Breast epithelium (tissue), 4 donors: ENCODE data around the gene ROR2. TPM values are rescaled to one million over a fixed set of nuclear protein-coding genes. Genes with fewer than 3 reads are reported as not detected.

Experiments
- DNase-seq, 2 donors: peaks; one replicate each; pipeline ENCODE4 v3.0.0-alpha.2; 2019; ENCODE audit warnings: low spot score in 2 of 2
- H3K27ac ChIP-seq, 2 donors: fragments of 200-600 bp; sonication (generic) in 1 of 2; one replicate each; pipeline ENCODE4 v1.5.1; 2016 to 2019; ENCODE audit warnings: mild to moderate bottlenecking in 1 of 2
- H3K27me3 ChIP-seq, 2 donors: fragments of 200-600 bp; sonication (generic) in 1 of 2; one replicate each; pipeline versions ENCODE4 v1.5.1 to v1.6.0; 2017 to 2019; ENCODE audit warnings: control low read depth in 1 of 2, mild to moderate bottlenecking in 1 of 2
- H3K36me3 ChIP-seq: fragments of 200-600 bp; one replicate; pipeline ENCODE4 v1.5.1; 2019
- H3K4me1 ChIP-seq, 2 donors: fragments of 200-600 bp; sonication (generic); one replicate each; pipeline ENCODE4 v1.5.1; 2016 to 2019; ENCODE audit warnings: control low read depth in 1 of 2
- H3K4me3 ChIP-seq, 3 donors: fragments of 200-600 bp; sonication (generic); 1 replicate in 2 of 3; 2 replicates in 1 of 3; pipeline ENCODE4 v1.5.1; 2016 to 2019; ENCODE audit warnings: mild to moderate bottlenecking in 3 of 3, moderate library complexity in 2 of 3
- H3K9me3 ChIP-seq, 2 donors: fragments of 200-600 bp; sonication (generic) in 1 of 2; one replicate each; pipeline ENCODE4 v1.5.1; 2016 to 2019; ENCODE audit warnings: control low read depth in 1 of 2
- POLR2A ChIP-seq: fragments of 450-650 bp; IDR thresholded peaks from one replicate; pipeline ENCODE4 v1.6.1; 2016; ENCODE audit warnings: antibody characterized with exemption, mild to moderate bottlenecking, moderate library complexity
- POLR2AphosphoS5 ChIP-seq, 3 donors: sonication (generic); formaldehyde crosslinking; IDR thresholded peaks; one replicate each; pipeline ENCODE4 v1.6.1; 2017; ENCODE audit warnings: antibody characterized with exemption in 3 of 3
- intact Hi-C: fragments of 100-400 bp; cut with DNase I; formaldehyde crosslinking; loops from one replicate; pipeline ENCODE4 v1.15.1; 2023; ENCODE audit warnings: low total_unique reads
- total RNA-seq, 3 donors: library from RNA; depleted of rRNA; stranded (reverse); fragments of >200 nt; gene quantifications; one replicate each; pipeline ENCODE4 v1.1.0, GENCODE V29; 2016
- TF ChIP-seq, protein P1 (sequence below), 3 donors: fragments of 450-650 bp; IDR thresholded peaks; one replicate each; pipeline ENCODE4 v1.5.1; 2016 to 2017; ENCODE audit warnings: antibody characterized with exemption in 3 of 3, mild to moderate bottlenecking in 3 of 3, moderate library complexity in 3 of 3

Gene ROR2
- total RNA-seq, 3 donors from 2014 or later, result 2.1 to 25.6 (median 10.2) TPM

DNA sequence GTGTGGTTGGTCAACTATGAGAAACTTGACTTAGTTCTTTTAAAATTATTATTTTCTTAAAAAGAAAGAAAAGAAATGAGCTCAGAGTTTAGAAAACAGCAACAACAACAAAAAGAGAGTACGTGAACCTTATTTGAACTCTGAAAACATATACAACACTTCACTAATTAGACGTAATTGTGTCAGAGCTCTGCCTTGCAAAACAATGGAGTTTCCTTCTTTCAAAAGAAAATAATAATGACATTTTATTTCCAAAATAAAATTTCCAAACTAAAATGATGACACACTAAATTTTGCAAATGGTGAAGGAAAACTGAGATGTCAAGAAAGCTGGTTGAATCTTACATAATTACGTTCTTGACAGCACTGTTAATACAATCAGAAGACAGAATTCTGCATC is 15.4 kb downstream of the ROR2 start:
- Histone ChIP-seq H3K4me1 (no peaks in the 10 kb centered on the region), H3K4me3 (no peak overlapping the region), H3K27ac (no peak overlapping the region), H3K36me3 (no peaks in the 10 kb centered on the region), H3K27me3 (no peaks in the 10 kb centered on the region), H3K9me3 (peaks cover 11 to 32% of the 10 kb centered on the region in 2 donors)
- intact Hi-C loops, result loop anchor here (5.0 kb wide), 1 partner anchor 988 kb away; no protein-coding TSS in a partner anchor
- no peak for DNase-seq
- TF ChIP-seq POLR2A, result no peak
- TF ChIP-seq, protein P1, sequence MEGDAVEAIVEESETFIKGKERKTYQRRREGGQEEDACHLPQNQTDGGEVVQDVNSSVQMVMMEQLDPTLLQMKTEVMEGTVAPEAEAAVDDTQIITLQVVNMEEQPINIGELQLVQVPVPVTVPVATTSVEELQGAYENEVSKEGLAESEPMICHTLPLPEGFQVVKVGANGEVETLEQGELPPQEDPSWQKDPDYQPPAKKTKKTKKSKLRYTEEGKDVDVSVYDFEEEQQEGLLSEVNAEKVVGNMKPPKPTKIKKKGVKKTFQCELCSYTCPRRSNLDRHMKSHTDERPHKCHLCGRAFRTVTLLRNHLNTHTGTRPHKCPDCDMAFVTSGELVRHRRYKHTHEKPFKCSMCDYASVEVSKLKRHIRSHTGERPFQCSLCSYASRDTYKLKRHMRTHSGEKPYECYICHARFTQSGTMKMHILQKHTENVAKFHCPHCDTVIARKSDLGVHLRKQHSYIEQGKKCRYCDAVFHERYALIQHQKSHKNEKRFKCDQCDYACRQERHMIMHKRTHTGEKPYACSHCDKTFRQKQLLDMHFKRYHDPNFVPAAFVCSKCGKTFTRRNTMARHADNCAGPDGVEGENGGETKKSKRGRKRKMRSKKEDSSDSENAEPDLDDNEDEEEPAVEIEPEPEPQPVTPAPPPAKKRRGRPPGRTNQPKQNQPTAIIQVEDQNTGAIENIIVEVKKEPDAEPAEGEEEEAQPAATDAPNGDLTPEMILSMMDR (IDR thresholded peaks at IDR 0.05), result no peak
- no peak for TF ChIP-seq POLR2AphosphoS5 (IDR thresholded peaks at IDR 0.05)

DNA sequence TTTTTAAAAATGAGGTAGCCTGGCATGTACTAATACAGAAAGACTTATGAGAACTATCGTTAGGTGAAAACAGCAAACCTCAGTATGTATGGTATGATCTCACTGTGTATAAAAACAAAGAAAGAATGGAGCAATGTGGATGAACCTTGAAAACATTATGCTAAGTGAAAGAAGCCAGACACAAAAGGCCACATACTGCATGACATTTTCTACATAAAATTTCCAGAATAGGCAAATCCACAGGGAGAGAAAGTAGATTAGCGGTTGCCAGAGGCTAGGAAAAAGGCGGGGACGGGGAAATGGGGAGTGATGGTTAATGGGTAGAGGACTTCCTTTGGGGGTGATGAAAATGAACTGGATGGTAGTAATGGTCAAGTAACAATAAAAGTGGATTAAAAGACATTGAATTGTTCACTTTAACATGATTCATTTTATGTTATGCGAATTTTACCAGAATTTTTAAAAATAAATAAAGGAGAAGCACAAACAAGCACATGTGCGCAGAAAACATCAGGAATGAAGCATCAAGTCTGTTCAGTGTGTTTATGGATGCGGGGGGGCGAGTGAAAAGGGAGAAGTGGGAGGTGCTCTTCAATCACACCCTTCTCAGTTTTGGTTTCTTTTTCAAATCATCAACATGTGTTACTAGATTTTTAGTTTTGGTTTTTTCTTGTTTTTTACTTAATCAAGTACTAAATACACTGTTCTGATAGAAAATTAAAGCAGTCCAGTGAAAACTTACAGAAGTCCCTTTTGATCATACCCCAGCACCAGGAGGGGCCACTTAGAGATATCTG is 16.3 kb downstream of the ROR2 start:
- Histone ChIP-seq H3K4me3 (no peak overlapping the region), H3K36me3 (no peaks in the 10 kb centered on the region), H3K4me1 (no peaks in the 10 kb centered on the region), H3K27ac (peak overlapping the region in 1 of 2 donors; percentile 25), H3K27me3 (no peaks in the 10 kb centered on the region), H3K9me3 (peaks cover 15 to 41% of the 10 kb centered on the region in 2 donors)
- TF ChIP-seq, protein P1 (IDR thresholded peaks at IDR 0.05), result no peak
- no peak for TF ChIP-seq POLR2AphosphoS5 (IDR thresholded peaks at IDR 0.05)
- TF ChIP-seq POLR2A, result no peak
- intact Hi-C loops, result no loop called here
- no peak for DNase-seq

DNA sequence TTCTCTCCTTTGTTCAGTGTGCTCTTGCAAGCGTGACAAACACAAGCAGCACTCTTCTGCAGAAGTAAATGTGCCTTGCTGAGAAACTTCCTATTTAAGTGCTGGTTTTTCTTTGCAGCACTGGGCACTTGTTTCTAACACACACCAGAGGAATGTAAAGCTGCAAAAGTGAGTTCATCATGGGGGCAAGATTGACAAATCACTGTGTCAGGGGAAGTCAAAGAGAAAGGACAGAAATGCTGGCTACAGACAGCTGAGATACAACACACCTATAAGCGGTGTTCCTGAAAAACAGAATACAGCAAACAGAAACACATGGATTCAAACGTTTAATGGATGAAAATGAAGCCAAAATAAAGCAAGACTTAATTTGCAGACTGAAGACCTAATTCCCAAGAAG is 19.6 kb downstream of the ROR2 start:
- Histone ChIP-seq H3K36me3 (no peaks in the 10 kb centered on the region), H3K4me3 (no peak overlapping the region), H3K9me3 (peaks cover 15 to 41% of the 10 kb centered on the region in 2 donors), H3K27me3 (no peaks in the 10 kb centered on the region), H3K27ac (no peak overlapping the region), H3K4me1 (no peaks in the 10 kb centered on the region)
- intact Hi-C loops, result no loop called here
- no peak for DNase-seq
- TF ChIP-seq POLR2A (no peak), POLR2AphosphoS5 (IDR thresholded peaks at IDR 0.05) (no peak)
- TF ChIP-seq, protein P1 (IDR thresholded peaks at IDR 0.05), result no peak

DNA sequence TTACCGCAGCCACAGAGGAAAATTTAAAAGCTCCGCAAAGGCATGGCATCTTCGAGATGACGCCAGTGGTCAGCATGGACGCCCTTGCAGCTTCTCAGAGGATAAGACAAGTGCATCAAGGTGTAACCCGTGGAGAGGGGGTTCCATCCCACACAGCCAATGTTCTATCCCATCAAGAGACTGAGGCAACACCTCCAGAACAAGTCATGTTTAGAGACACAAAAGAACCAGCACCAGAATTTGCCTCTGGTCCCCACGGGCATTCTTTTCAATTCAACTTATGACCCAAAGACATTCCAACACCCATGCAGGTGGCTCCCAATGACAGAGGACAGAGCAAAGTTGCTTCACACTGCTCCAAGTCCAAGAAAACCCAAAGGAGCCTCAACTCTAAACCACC is 20.7 kb downstream of the ROR2 start:
- H3K36me3 ChIP-seq, result no peaks in the 10 kb centered on the region
- H3K27me3 ChIP-seq, result no peaks in the 10 kb centered on the region
- H3K27ac ChIP-seq, result no peak overlapping the region
- intact Hi-C loops, result no loop called here
- H3K4me3 ChIP-seq, result no peak overlapping the region
- H3K9me3 ChIP-seq, result peaks cover 15 to 41% of the 10 kb centered on the region in 2 donors
- TF ChIP-seq, protein P1 (IDR thresholded peaks at IDR 0.05), result no peak
- TF ChIP-seq POLR2A, result no peak
- DNase-seq, result no peak
- no peaks in the 10 kb centered on the region for H3K4me1 ChIP-seq

DNA sequence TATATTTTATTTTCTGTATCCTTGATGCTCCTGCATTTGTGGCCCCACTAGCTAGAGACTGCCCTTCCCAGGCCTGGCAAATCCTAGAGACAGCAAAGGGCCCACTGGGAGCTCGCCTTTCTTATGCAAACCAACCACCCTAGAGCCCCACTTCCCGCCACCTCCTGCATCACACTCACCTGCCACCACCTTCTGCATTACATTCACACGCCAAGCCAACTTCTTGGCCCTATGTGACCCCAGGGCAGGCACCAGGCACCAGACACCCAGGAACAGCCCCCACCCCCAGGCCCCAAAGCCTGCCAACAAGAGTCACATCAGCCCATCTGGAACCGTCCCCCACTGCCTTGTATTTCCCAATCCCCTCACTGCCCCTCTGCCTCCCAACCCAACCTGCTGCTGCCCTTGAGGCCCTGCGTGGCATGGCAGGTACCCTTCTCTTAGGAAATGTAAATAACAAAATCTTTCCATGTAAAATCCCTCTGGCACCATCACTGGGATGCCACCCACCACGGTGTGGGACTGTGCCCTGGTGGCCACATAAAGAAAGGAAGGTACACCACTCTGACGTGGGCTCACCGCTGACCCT is 22.0 kb downstream of the ROR2 start:
- Histone ChIP-seq H3K27ac (no peak overlapping the region), H3K27me3 (no peaks in the 10 kb centered on the region), H3K9me3 (peaks cover 15 to 41% of the 10 kb centered on the region in 2 donors), H3K36me3 (no peaks in the 10 kb centered on the region), H3K4me1 (no peaks in the 10 kb centered on the region), H3K4me3 (no peak overlapping the region)
- TF ChIP-seq POLR2AphosphoS5 (IDR thresholded peaks at IDR 0.05) (no peak), POLR2A (no peak)
- TF ChIP-seq, protein P1 (IDR thresholded peaks at IDR 0.05), result no peak
- intact Hi-C loops, result loop anchor here (1.0 kb wide), 1 partner anchor 16 kb away; no protein-coding TSS in a partner anchor
- no peak for DNase-seq
